Stomach (tissue), 9 donors: ENCODE results near the gene FAM168B. TPM values are rescaled to one million over a fixed set of nuclear protein-coding genes. Genes with fewer than 3 reads are reported as not detected.
"Not testable (repeated sequence)": the region's sequence is repeated elsewhere in the genome, so short reads cannot be mapped to it uniquely, and the experiment has no call there.

Experiments
- DNase-seq, 2 donors: peaks; one replicate each; pipeline versions ENCODE4 v3.0.0 to v3.0.0-alpha.2; 2013 to 2019
- H3K27ac ChIP-seq, 5 donors: fragments of 200-600 bp in 4 of 5; sonication (generic) in 4 of 5; one replicate each; pipeline ENCODE4 v1.5.1; 2013 to 2019; ENCODE audit warnings: mild to moderate bottlenecking in 1 of 5, moderate library complexity in 1 of 5
- H3K27me3 ChIP-seq, 3 donors: fragments of 200-600 bp; sonication (generic); one replicate each; pipeline ENCODE4 v1.5.1; 2017 to 2019; ENCODE audit warnings: mixed run types in 1 of 3
- H3K36me3 ChIP-seq, 4 donors: fragments of 200-600 bp; sonication (generic); 1 replicate in 3 of 4; 2 replicates in 1 of 4; pipeline ENCODE4 v1.5.1; 2016 to 2019
- H3K4me1 ChIP-seq, 4 donors: fragments of 200-600 bp; sonication (generic); one replicate each; pipeline ENCODE4 v1.5.1; 2016 to 2019
- H3K4me3 ChIP-seq, 4 donors: fragments of 200-600 bp; sonication (generic) in 3 of 4; one replicate each; pipeline ENCODE4 v1.5.1; 2016 to 2019; ENCODE audit warnings: mild to moderate bottlenecking in 1 of 4
- H3K9me3 ChIP-seq, 4 donors: fragments of 200-600 bp; sonication (generic); one replicate each; pipeline ENCODE4 v1.5.1; 2016 to 2019
- CTCF ChIP-seq, 7 experiments: fragments of 450-650 bp in 4 of 7; fragments of 200-600 bp in 3 of 7; sonication (generic) in 3 of 7; IDR thresholded peaks; one replicate each; pipeline ENCODE4 v1.5.1; 2016 to 2019; ENCODE audit warnings: antibody characterized with exemption in 7 of 7, control low read depth in 2 of 7, mild to moderate bottlenecking in 1 of 7
- EP300 ChIP-seq: sonication (generic); formaldehyde crosslinking; IDR thresholded peaks from one replicate; pipeline ENCODE4 v1.6.1; 2017; ENCODE audit warnings: antibody characterized with exemption
- POLR2A ChIP-seq, 4 donors: fragments of 450-650 bp; IDR thresholded peaks; one replicate each; pipeline ENCODE4 v1.6.1; 2016; ENCODE audit warnings: antibody characterized with exemption in 4 of 4, control low read depth in 2 of 4, mild to moderate bottlenecking in 1 of 4, moderate library complexity in 1 of 4
- POLR2AphosphoS5 ChIP-seq, 3 donors: sonication (generic); formaldehyde crosslinking; IDR thresholded peaks; one replicate each; pipeline ENCODE4 v1.6.1; 2016; ENCODE audit warnings: antibody characterized with exemption in 3 of 3
- WGBS, 5 donors: extraction: QIAGEN DNeasy Blood & Tissue Kit in 3 of 5; methylation state at CpG; one replicate each; pipeline versions ENCODE4 v1.1.5 to v1.1.7; 2013 to 2018; 5-methylcytosine and 5-hydroxymethylcytosine counted together
- intact Hi-C: fragments of 100-400 bp; cut with DNase I; formaldehyde crosslinking; loops from one replicate; pipeline ENCODE4 v1.15.1; 2023; ENCODE audit warnings: low total_unique reads
- polyA plus RNA-seq, 3 donors: library from polyadenylated mRNA; stranded (reverse); fragments of 200-250 nt; gene quantifications; one replicate each; pipeline ENCODE4 v1.2.3, GENCODE V29; 2013
- total RNA-seq, 5 donors: library from RNA; depleted of rRNA; stranded (reverse); fragments of >200 nt; gene quantifications; one replicate each; pipeline versions ENCODE4 v1.1.0 to v1.2.3, GENCODE V29; 2014 to 2016
- donor health status: healthy with polysubstance abuse.
- donor health status: Bipolar disorder and iron deficiency.
- donor health status: healthy.

FAM168B gene
- total and polyA plus RNA-seq, 8 donors, result 8.2 to 103 (median 42.7) TPM

- TF ChIP-seq CTCF (IDR thresholded peaks at IDR 0.05) (no peak), POLR2AphosphoS5 (IDR thresholded peaks at IDR 0.05) (no peak), POLR2A (IDR thresholded peaks at IDR 0.05) (no peak), EP300 (no peak)
- Histone ChIP-seq H3K4me3 (peak overlapping the region; percentile 67 to 80 (median 74)), H3K9me3 (no peaks in the 10 kb centered on the region), H3K27ac (peak overlapping the region; percentile 96 to 100 (median 99)), H3K36me3 (peaks cover 20 to 38% (median 30%) of the 10 kb centered on the region in 4 donors), H3K27me3 (no peaks in the 10 kb centered on the region), H3K4me1 (peaks cover 5 to 47% (median 30%) of the 10 kb centered on the region in 4 donors)
- 0 to 2% (median 1%) methylated on average over 21 to 26 of the region's 26 CpGs for WGBS, 5 donors
- intact Hi-C loops, result no loop called here
- DNase-seq, result peak in 1 of 2 donors; percentile 39
Observed at GRCh38 chr2:131092458-131093005, 728 bp downstream of the FAM168B start.

GRCh38 chr2:131085646-131086045 is 7.6 kb downstream of the FAM168B start:
- intact Hi-C loops, result no loop called here
- Histone ChIP-seq H3K27ac (peak overlapping the region in 2 of 5 donors; percentile 14 to 43), H3K36me3 (peaks cover 42 to 79% (median 71%) of the 10 kb centered on the region in 4 donors), H3K27me3 (no peaks in the 10 kb centered on the region), H3K4me3 (no peak overlapping the region), H3K4me1 (peaks cover 9 to 46% (median 24%) of the 10 kb centered on the region in 4 donors), H3K9me3 (no peaks in the 10 kb centered on the region)
- DNase-seq, result no peak
- TF ChIP-seq POLR2AphosphoS5 (IDR thresholded peaks at IDR 0.05), result no peak
- no peak for TF ChIP-seq EP300
- no peak for TF ChIP-seq POLR2A (IDR thresholded peaks at IDR 0.05)
- no peak for TF ChIP-seq CTCF (IDR thresholded peaks at IDR 0.05)
- WGBS, 5 donors, result 60 to 71% (median 69%) methylated on average over 2 of the region's 2 CpGs

- peaks cover 46 to 86% (median 79%) of the 10 kb centered on the region in 4 donors for H3K36me3 ChIP-seq
- no peak overlapping the region for H3K4me3 ChIP-seq
- intact Hi-C loops, result no loop called here
Observed at GRCh38 chr2:131081190-131081589, 12.1 kb downstream of the FAM168B start.

GRCh38 chr2:131079931-131080330 is 13.3 kb downstream of the FAM168B start:
- intact Hi-C loops, H3K27ac ChIP-seq, DNase-seq, H3K4me3 ChIP-seq, H3K9me3 ChIP-seq, H3K27me3 ChIP-seq: not testable (repeated sequence)
- H3K4me1 ChIP-seq, result peaks cover 20 to 51% (median 45%) of the 10 kb centered on the region in 4 donors
- H3K36me3 ChIP-seq, result peaks cover 47 to 85% (median 81%) of the 10 kb centered on the region in 4 donors
- WGBS, 5 donors, result 91 to 94% (median 91%) methylated on average over 6 of the region's 6 CpGs

More at GRCh38 chr2:131081190-131081589, 12.1 kb downstream of the FAM168B start:
- H3K9me3 ChIP-seq, result no peaks in the 10 kb centered on the region
- H3K27ac ChIP-seq, result no peak overlapping the region
- 93 to 98% (median 96%) methylated on average over 4 of the region's 4 CpGs for WGBS, 5 donors
- no peaks in the 10 kb centered on the region for H3K27me3 ChIP-seq
- peaks cover 23 to 51% (median 45%) of the 10 kb centered on the region in 4 donors for H3K4me1 ChIP-seq
- TF ChIP-seq EP300 (no peak), POLR2A (IDR thresholded peaks at IDR 0.05) (no peak), CTCF (IDR thresholded peaks at IDR 0.05) (no peak), POLR2AphosphoS5 (IDR thresholded peaks at IDR 0.05) (no peak)
- DNase-seq, result no peak

GRCh38 chr2:131077966-131078365 is 15.3 kb downstream of the FAM168B start:
- H3K27ac ChIP-seq, result peak overlapping the region in 1 of 5 donors; percentile 35
- TF ChIP-seq EP300, result no peak
- no peak for TF ChIP-seq POLR2A (IDR thresholded peaks at IDR 0.05)
- no peak for TF ChIP-seq CTCF (IDR thresholded peaks at IDR 0.05)
- no peak for TF ChIP-seq POLR2AphosphoS5 (IDR thresholded peaks at IDR 0.05)
- H3K27me3 ChIP-seq, result no peaks in the 10 kb centered on the region
- intact Hi-C loops, result no loop called here
- 48 to 75% (median 53%) methylated on average over 3 of the region's 3 CpGs for WGBS, 5 donors
- no peak for DNase-seq
- peaks cover 28 to 57% (median 50%) of the 10 kb centered on the region in 4 donors for H3K4me1 ChIP-seq
- H3K36me3 ChIP-seq, result peaks cover 48 to 98% (median 92%) of the 10 kb centered on the region in 4 donors
- H3K4me3 ChIP-seq, result no peak overlapping the region
- no peaks in the 10 kb centered on the region for H3K9me3 ChIP-seq
